B cell (primary cell): ENCODE data around the gene DLG2.

ENCODE experiments used
- CTCF ChIP-seq: fragments of 200-600 bp; IDR thresholded peaks from one replicate; pipeline ENCODE4 v1.8.0; 2022; ENCODE audit warnings: antibody characterized with exemption, mild to moderate bottlenecking
- EZH2 ChIP-seq: IDR thresholded peaks from 2 replicates; pipeline ENCODE4 v1.6.1; 2012; ENCODE audit warnings: borderline replicate concordance, low read depth, mild to moderate bottlenecking, moderate library complexity, low read length; ENCODE audit not compliant: insufficient read depth, poor library complexity, severe bottlenecking

- TF ChIP-seq CTCF (no peak), EZH2 (no peak)
Observed at GRCh38 chr11:84292006-84292405, 1335.1 kb downstream of the DLG2 start.
